NCI-H345 (cell line): ENCODE data around the gene IGSF9.

ENCODE experiments used
- DNase-seq: peaks from one replicate; lab custom pipeline; 2025; lab: John Stamatoyannopoulos, UW

IGSF9 gene

DNA sequence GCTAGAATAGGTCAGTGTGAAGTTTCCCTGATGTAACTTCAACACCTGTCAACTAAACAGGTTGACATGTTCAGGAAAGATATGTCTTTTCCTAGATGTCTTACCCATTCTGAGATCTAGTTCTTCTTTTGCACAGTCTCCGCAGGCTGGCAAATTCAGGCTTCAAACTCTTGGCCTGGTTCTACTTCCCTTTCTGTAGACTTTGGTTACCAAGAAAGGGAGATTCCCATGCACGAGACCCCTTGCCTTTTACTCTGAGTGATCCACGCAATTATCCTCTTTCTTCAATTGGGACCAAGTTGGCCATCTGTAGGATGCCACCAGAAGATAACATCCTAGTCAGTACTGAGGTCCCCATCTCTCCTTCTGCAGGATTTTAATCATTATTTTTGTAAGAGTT is 47.5 kb downstream of the IGSF9 start:
- no peak for DNase-seq

- no peak for DNase-seq
These were observed 48.9 kb downstream of the IGSF9 start for GRCh38 chr1:159896546-159896930.

DNA sequence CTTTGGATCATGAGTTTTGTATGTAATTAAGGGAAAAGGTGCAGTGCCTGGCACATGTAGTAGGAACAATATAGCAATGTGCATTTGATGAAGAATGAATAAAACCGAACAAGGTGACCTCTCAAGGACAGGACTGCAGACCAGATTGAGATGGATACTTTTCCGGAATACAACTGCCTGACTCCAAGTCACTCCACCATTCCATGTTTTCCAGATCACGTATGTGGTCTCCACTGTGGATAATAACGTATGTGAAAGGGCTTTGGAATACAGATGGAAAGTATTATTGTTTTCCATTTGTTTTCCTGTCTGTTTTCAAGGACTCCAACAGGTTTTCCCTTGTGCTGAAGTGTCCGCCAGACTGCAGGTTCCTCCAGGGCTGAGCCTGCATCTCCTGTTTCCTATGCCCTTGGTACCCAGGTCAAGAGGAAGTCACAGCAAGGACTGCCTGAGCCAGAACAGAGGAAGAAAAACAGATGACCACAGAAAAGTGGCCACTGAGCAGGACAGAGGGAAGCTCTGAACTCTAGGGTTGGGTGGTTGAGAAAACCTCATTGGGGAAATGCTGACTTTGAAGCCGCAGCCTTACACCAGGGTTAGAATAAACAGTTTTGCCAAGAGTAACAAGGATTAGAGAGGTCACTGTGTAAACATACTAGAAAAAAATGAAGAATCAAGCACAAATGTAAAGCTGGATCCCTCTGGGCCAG is 49.4 kb downstream of the IGSF9 start:
- DNase-seq = no peak

- DNase-seq = no peak
These were observed 50.1 kb downstream of the IGSF9 start for GRCh38 chr1:159895286-159895685.

GRCh38 chr1:159892944-159893343 is 52.5 kb downstream of the IGSF9 start:
- DNase-seq = peak; percentile 10

- peak; percentile 81 for DNase-seq
These were observed 53.9 kb downstream of the IGSF9 start for GRCh38 chr1:159891275-159892157.

DNA sequence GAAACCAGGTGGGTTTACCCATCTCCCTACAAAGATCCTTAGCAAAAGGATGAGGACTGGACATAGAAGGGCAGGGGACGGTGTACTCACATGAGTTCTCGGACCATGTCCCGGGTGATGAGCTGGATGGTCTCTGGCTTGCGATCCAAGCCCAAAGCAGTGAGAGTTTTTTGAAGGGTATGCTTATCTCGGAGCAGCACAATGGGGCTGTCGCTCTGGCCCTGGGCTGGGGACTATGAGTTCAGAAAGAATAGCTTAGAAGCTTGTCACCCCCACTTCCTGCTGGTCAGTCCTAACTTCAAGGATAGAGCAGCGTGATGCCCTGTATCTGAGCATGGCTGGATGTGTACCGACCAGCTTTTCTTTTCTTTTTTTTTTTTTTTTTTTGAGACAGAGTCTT is 55.0 kb downstream of the IGSF9 start:
- no peak for DNase-seq

GRCh38 chr1:159889821-159890252 is 55.6 kb downstream of the IGSF9 start:
- no peak for DNase-seq

GRCh38 chr1:159889202-159889601 is 56.2 kb downstream of the IGSF9 start:
- DNase-seq = no peak

DNA sequence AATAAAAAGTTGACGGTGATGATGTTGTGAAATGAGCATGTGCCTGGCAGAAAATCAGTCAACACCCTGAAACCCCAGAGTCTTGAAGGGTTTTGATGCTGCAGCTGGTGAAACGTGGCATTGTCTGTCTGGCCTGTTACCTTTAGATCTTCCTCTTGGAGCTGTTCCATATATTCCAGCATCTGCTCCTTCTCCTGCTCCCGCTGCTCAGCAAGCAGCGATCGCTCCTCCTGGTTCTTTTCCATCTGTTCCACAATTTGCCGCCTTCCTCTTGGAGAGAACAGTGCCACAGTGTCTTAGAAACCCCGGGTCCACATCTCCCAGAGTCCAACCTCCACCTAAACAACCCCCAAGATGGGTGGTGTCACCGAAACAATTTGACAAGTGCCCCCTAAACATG is 61.1 kb downstream of the IGSF9 start:
- no peak for DNase-seq

DNA sequence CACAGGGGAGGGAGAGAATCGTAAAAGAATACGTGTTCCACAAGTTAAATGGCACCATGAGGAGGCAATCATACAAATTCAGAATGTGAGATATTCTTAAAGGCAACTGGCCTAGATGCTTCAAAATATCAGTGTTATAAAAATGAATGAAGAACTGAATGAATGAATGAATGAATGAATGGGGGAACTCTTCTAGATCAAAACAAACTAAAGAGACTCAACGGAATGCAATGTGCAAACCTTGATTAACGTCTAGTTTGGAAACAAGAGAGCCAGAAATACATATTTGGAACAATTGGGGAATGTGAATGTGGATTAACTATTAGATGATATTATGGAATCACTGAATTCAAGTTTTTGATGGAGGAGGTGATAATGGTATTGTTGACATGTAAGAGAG is 62.3 kb downstream of the IGSF9 start:
- no peak for DNase-seq

DNA sequence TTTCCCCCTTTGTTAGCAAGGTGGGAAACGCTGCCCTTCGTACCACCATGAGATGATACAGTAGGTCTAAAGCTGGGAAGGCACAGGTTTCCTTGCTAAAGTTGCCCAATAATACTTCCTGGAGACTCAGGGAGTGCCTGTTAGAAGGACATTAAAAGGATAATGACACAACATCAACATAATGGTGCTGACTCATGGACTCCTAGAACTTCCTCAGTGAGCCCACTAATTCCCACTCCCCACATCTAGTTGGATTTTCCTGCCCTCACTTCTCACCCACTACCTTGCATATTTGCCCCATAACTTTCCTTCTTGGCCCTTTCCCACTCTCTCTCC is 62.9 kb downstream of the IGSF9 start:
- DNase-seq = no peak

- peak; percentile 94 for DNase-seq
These were observed 63.5 kb downstream of the IGSF9 start for GRCh38 chr1:159881622-159882526.

- no peak for DNase-seq
These were observed 65.0 kb downstream of the IGSF9 start for GRCh38 chr1:159880430-159880829.

- DNase-seq = no peak
These were observed 65.4 kb downstream of the IGSF9 start for GRCh38 chr1:159879977-159880376.

DNA sequence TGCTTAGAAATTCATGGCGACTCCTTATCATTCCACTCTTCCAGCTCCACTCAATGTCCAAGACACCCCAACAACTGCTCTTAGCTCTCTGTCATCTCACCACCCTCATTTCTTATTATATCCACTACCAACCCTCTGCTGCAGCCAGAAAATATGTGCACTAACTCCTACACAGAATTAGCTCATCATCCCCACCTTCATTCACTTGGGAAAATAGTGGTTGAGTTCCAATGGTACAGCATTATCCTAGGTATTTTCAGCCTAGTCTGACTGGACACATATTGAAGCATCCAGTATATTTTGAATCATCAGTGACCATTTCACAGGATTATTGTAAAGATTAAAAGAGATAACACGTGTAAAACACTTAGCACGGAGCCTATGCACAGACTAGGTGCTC is 66.3 kb downstream of the IGSF9 start:
- DNase-seq = no peak

GRCh38 chr1:159877695-159878444 is 67.5 kb downstream of the IGSF9 start:
- peak; percentile 14 for DNase-seq
